Measurements from ENCODE around the gene KLF8. TPM values are rescaled to one million over a fixed set of nuclear protein-coding genes. Genes with fewer than 3 reads are reported as not detected.

The KLF8 gene
- total RNA-seq, 1 experiment from 2014 or later = 7.3 TPM

GRCh38 chrX:56222473-56223000 is 9.6 kb upstream of the KLF8 start:
- peaks cover 52 to 58% of the 10 kb centered on the region in 2 experiments for H3K9me3 Mint-ChIP-seq
- Histone ChIP-seq H2BK12ac (ENCODE audit: insufficient read length, low read depth, low read length) (no peak overlapping the region), H3K27me3 (ENCODE audit: insufficient read depth, low read length) (no peaks in the 10 kb centered on the region), H3K9me3 (ENCODE audit: control insufficient read depth, low read depth, low read length) (peaks cover 10% of the 10 kb centered on the region), H4K20me1 (ENCODE audit: control insufficient read depth, insufficient read depth, insufficient read length) (no peaks in the 10 kb centered on the region), H3K4ac (ENCODE audit: low read depth, low read length) (no peak overlapping the region), H4K8ac (replicated peaks; ENCODE audit: insufficient read length, low read depth, low read length) (no peak overlapping the region), H4K5ac (ENCODE audit: insufficient read length, low read depth, low read length) (no peak overlapping the region), H3K9ac (ENCODE audit: extremely low read depth, insufficient read length, low read length) (no peak overlapping the region), H4K91ac (ENCODE audit: insufficient read length, low read depth, low read length) (no peak overlapping the region), H2BK15ac (ENCODE audit: low read depth, low read length) (no peak overlapping the region), H3K79me1 (ENCODE audit: insufficient read depth, low read depth, low read length, poor library complexity, severe bottlenecking) (no peaks in the 10 kb centered on the region), H2BK5ac (ENCODE audit: insufficient read length, low read length) (no peak overlapping the region), H2AK5ac (ENCODE audit: insufficient read length, low read length) (no peak overlapping the region), H2BK20ac (ENCODE audit: low read depth, low read length, poor library complexity, severe bottlenecking) (no peak overlapping the region), H2BK120ac (ENCODE audit: low read depth, low read length, poor library complexity, severe bottlenecking) (no peak overlapping the region), H3K18ac (ENCODE audit: insufficient read length, low read depth, low read length) (no peak overlapping the region), H3K4me2 (ENCODE audit: insufficient read depth, insufficient read length, low read length) (no peak overlapping the region), H3K27ac (ENCODE audit: insufficient read length, low read depth, low read length) (no peak overlapping the region), H3K23ac (ENCODE audit: insufficient read length, low read depth, low read length) (no peak overlapping the region), H3K23me2 (ENCODE audit: insufficient read length, low read depth, low read length, poor library complexity, severe bottlenecking) (no peaks in the 10 kb centered on the region), H3K56ac (ENCODE audit: insufficient read length, low read depth, low read length) (no peak overlapping the region), H2AFZ (ENCODE audit: low read length) (no peak overlapping the region), H3K4me1 (ENCODE audit: insufficient read depth, low read length) (no peaks in the 10 kb centered on the region), H3K14ac (ENCODE audit: insufficient read depth, low read length) (no peak overlapping the region), H3K79me2 (ENCODE audit: insufficient read depth, low read length) (no peaks in the 10 kb centered on the region), H3T11ph (ENCODE audit: low read length) (no peak overlapping the region)
- peaks cover 0 to 8% (median 6%) of the 10 kb centered on the region in 3 experiments; a peak in 3 of 7 replicates for H3K36me3 Mint-ChIP-seq (ENCODE audit: insufficient read depth in 1 of 3, low read depth in 3 of 3)
- WGBS (ENCODE audit: extremely low coverage, insufficient read length, low lambda C conversion rate) = no CpG with 5 or more reads among the region's 28 CpGs
- no peak overlapping the region for H3K27ac Mint-ChIP-seq
- no peak overlapping the region for H3K4me3 Mint-ChIP-seq
- TF ChIP-seq, protein P1, sequence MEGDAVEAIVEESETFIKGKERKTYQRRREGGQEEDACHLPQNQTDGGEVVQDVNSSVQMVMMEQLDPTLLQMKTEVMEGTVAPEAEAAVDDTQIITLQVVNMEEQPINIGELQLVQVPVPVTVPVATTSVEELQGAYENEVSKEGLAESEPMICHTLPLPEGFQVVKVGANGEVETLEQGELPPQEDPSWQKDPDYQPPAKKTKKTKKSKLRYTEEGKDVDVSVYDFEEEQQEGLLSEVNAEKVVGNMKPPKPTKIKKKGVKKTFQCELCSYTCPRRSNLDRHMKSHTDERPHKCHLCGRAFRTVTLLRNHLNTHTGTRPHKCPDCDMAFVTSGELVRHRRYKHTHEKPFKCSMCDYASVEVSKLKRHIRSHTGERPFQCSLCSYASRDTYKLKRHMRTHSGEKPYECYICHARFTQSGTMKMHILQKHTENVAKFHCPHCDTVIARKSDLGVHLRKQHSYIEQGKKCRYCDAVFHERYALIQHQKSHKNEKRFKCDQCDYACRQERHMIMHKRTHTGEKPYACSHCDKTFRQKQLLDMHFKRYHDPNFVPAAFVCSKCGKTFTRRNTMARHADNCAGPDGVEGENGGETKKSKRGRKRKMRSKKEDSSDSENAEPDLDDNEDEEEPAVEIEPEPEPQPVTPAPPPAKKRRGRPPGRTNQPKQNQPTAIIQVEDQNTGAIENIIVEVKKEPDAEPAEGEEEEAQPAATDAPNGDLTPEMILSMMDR (conservative IDR thresholded peaks at IDR 0.05) = no peak
- H3K27me3 Mint-ChIP-seq (ENCODE audit: low read depth) = no peaks in the 10 kb centered on the region
- H3K4me1 Mint-ChIP-seq = no peaks in the 10 kb centered on the region
- DNase-seq = no peak

Measured in H9 (cell line).